GM23248 (cell line): ENCODE data around the gene BCL2.

ENCODE experiments used
- EZH2 ChIP-seq: fragments of 200-600 bp; sonication (generic); IDR thresholded peaks from 2 replicates; pipeline ENCODE4 v1.6.1; 2018; ENCODE audit warnings: antibody characterized with exemption, mild to moderate bottlenecking; ENCODE audit not compliant: insufficient read depth, poor library complexity, severe bottlenecking
- EZH2phosphoT487 ChIP-seq: fragments of 200-600 bp; sonication (generic); IDR thresholded peaks from 2 replicates; pipeline ENCODE4 v1.6.1; 2018; ENCODE audit warnings: antibody characterized with exemption, moderate library complexity, mild to moderate bottlenecking, low read depth; ENCODE audit not compliant: insufficient read depth

DNA sequence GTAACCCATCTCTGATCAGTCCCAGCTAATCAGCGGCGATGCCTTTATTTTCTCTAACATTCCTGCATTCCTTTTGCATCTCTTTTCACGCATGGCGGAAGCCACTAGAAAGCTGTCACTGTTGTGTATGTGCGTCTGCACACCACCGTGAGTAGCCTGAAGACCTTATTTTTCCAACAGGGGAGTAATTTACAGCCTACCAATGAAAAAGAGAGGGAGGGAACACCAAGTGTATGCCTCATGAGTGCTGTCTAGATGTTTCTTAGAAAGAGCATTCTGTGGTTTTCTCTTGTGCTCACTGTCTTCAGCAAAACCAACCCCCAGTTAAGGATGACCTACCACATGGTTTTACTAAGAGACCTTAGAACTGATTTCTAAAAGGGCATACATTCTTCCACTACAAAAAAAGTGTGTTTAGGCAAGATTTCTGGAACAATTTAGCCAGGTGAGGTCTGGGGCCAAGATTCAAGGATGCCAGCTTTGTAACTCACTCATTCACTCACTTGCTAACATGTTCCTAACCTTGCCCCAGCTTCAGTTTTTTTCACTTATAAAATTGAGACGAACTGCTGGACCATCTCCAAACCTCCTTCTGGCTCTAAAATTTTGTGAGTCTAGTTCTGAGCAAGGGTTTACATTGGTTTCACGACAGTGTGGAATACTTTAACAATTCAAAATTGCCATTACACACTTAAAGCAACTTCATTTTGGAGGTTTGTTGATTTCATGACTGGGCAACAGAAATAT, 51.4 kb downstream of the BCL2 start:
- TF ChIP-seq EZH2 = no peak
- TF ChIP-seq EZH2phosphoT487 = no peak
